GM18870 (cell line): Measurements from ENCODE around the gene TOP1.

Experiments
- ATAC-seq: cut with Tn5 transposase; IDR thresholded peaks from one replicate; pipeline ENCODE4 v1.9.1; 2021; ENCODE audit warnings: moderate library complexity; ENCODE audit not compliant: unreplicated experiment

The TOP1 gene

GRCh38 chr20:41054847-41055230 is 26.2 kb downstream of the TOP1 start:
- no peak for ATAC-seq

GRCh38 chr20:41055679-41056078 is 27.1 kb downstream of the TOP1 start:
- no peak for ATAC-seq

- ATAC-seq, result no peak
Measured at GRCh38 chr20:41057999-41058673, 29.5 kb downstream of the TOP1 start.

GRCh38 chr20:41058674-41059635 is 30.3 kb downstream of the TOP1 start:
- no peak for ATAC-seq

GRCh38 chr20:41061155-41061554 is 32.5 kb downstream of the TOP1 start:
- no peak for ATAC-seq

- no peak for ATAC-seq
Measured at GRCh38 chr20:41063442-41063841, 34.8 kb downstream of the TOP1 start.

GRCh38 chr20:41064377-41064776 is 35.8 kb downstream of the TOP1 start:
- peak; percentile 64 for ATAC-seq

- no peak for ATAC-seq
Measured at GRCh38 chr20:41065716-41066115, 37.1 kb downstream of the TOP1 start.

GRCh38 chr20:41068806-41069205 is 40.2 kb downstream of the TOP1 start:
- no peak for ATAC-seq

GRCh38 chr20:41072190-41072863 is 43.7 kb downstream of the TOP1 start:
- no peak for ATAC-seq

- no peak for ATAC-seq
Measured at GRCh38 chr20:41072915-41073314, 44.3 kb downstream of the TOP1 start.

- ATAC-seq, result no peak
Measured at GRCh38 chr20:41074441-41074840, 45.8 kb downstream of the TOP1 start.

GRCh38 chr20:41076776-41077175 is 48.2 kb downstream of the TOP1 start:
- ATAC-seq, result no peak

GRCh38 chr20:41078329-41078728 is 49.7 kb downstream of the TOP1 start:
- no peak for ATAC-seq

GRCh38 chr20:41079066-41079465 is 50.4 kb downstream of the TOP1 start:
- ATAC-seq, result no peak

- ATAC-seq, result no peak
Measured at GRCh38 chr20:41080866-41081265, 52.2 kb downstream of the TOP1 start.

- no peak for ATAC-seq
Measured at GRCh38 chr20:41081276-41081814, 52.7 kb downstream of the TOP1 start.

- no peak for ATAC-seq
Measured at GRCh38 chr20:41082306-41082705, 53.7 kb downstream of the TOP1 start.

- no peak for ATAC-seq
Measured at GRCh38 chr20:41085606-41086005, 57.0 kb downstream of the TOP1 start.

GRCh38 chr20:41086402-41087324 is 58.0 kb downstream of the TOP1 start:
- no peak for ATAC-seq
